Coronary artery (tissue), 2 donors: Measurements from ENCODE around the gene SLC6A18.

Source experiments
- DNase-seq: peaks from one replicate; pipeline ENCODE4 v3.0.0-alpha.2; 2017; ENCODE audit warnings: low spot score
- H3K27ac ChIP-seq, 2 donors: fragments of 200-600 bp; sonication (generic); one replicate each; pipeline ENCODE4 v1.5.1; 2016 to 2019
- H3K4me3 ChIP-seq: fragments of 200-600 bp; sonication (generic); 2 replicates; pipeline ENCODE4 v1.5.1; 2016; ENCODE audit warnings: mild to moderate bottlenecking, moderate library complexity
- CTCF ChIP-seq: fragments of 200-600 bp; sonication (generic); IDR thresholded peaks from one replicate; pipeline ENCODE4 v1.5.1; 2019; ENCODE audit warnings: antibody characterized with exemption

The SLC6A18 gene

GRCh38 chr5:1216211-1216917 lies 8.8 kb upstream of the SLC6A18 start:
- DNase-seq, result no peak
- Histone ChIP-seq H3K27ac (no peak overlapping the region), H3K4me3 (no peak overlapping the region)
- TF ChIP-seq CTCF, result no peak

- TF ChIP-seq CTCF, result no peak
- Histone ChIP-seq H3K27ac (no peak overlapping the region), H3K4me3 (no peak overlapping the region)
- DNase-seq, result no peak
These were observed 8.3 kb upstream of the SLC6A18 start for GRCh38 chr5:1216918-1217295.

- TF ChIP-seq CTCF, result no peak
- Histone ChIP-seq H3K27ac (no peak overlapping the region), H3K4me3 (no peak overlapping the region)
- DNase-seq, result no peak
These were observed 7.5 kb upstream of the SLC6A18 start for GRCh38 chr5:1217596-1218206.

- H3K27ac ChIP-seq, result no peak overlapping the region
- no peak overlapping the region for H3K4me3 ChIP-seq
- no peak for DNase-seq
- TF ChIP-seq CTCF, result no peak
These were observed 6.7 kb upstream of the SLC6A18 start for GRCh38 chr5:1218351-1219080.

GRCh38 chr5:1219098-1219767 lies 5.9 kb upstream of the SLC6A18 start:
- no peak for TF ChIP-seq CTCF
- Histone ChIP-seq H3K27ac (no peak overlapping the region), H3K4me3 (no peak overlapping the region)
- DNase-seq, result no peak

GRCh38 chr5:1219768-1220100 lies 5.4 kb upstream of the SLC6A18 start:
- no peak for TF ChIP-seq CTCF
- DNase-seq, result no peak

More at GRCh38 chr5:1219768-1220100, 5.4 kb upstream of the SLC6A18 start:
- H3K27ac ChIP-seq, result no peak overlapping the region
- no peak overlapping the region for H3K4me3 ChIP-seq
